Nephron progenitor cell (in vitro differentiated cells): ENCODE data around the gene MFSD2A.
"Not testable (repeated sequence)": the region's sequence is repeated elsewhere in the genome, so short reads cannot be mapped to it uniquely, and the experiment has no call there.

Experiments used
- DNase-seq: peaks from one replicate; pipeline ENCODE4 v3.0.0; 2021
- H3K27ac Mint-ChIP-seq: 2 replicates; pipeline ENCODE4 v1.8.0; 2021; ENCODE audit warnings: mild to moderate bottlenecking, moderate library complexity, mixed read lengths
- H3K27me3 Mint-ChIP-seq: 2 replicates; pipeline ENCODE4 v1.8.0; 2021; ENCODE audit warnings: mild to moderate bottlenecking, low read depth, mixed read lengths; ENCODE audit not compliant: poor library complexity
- H3K36me3 Mint-ChIP-seq: 2 replicates; pipeline ENCODE4 v1.8.0; 2021; ENCODE audit warnings: low read depth, mixed read lengths
- H3K4me1 Mint-ChIP-seq: 2 replicates; pipeline ENCODE4 v1.8.0; 2021; ENCODE audit warnings: mixed read lengths
- H3K4me3 Mint-ChIP-seq: 2 replicates; pipeline ENCODE4 v1.8.0; 2021; ENCODE audit warnings: mild to moderate bottlenecking, moderate library complexity, mixed read lengths
- H3K9me3 Mint-ChIP-seq: 2 replicates; pipeline ENCODE4 v1.8.0; 2021; ENCODE audit warnings: mild to moderate bottlenecking, moderate library complexity, mixed read lengths
- TF ChIP-seq, protein P1 (sequence below): fragments of 200-600 bp; sonication (generic); IDR thresholded peaks from 2 replicates; pipeline ENCODE4 v1.5.0; 2021; ENCODE audit warnings: antibody characterized with exemption

MFSD2A gene

DNA sequence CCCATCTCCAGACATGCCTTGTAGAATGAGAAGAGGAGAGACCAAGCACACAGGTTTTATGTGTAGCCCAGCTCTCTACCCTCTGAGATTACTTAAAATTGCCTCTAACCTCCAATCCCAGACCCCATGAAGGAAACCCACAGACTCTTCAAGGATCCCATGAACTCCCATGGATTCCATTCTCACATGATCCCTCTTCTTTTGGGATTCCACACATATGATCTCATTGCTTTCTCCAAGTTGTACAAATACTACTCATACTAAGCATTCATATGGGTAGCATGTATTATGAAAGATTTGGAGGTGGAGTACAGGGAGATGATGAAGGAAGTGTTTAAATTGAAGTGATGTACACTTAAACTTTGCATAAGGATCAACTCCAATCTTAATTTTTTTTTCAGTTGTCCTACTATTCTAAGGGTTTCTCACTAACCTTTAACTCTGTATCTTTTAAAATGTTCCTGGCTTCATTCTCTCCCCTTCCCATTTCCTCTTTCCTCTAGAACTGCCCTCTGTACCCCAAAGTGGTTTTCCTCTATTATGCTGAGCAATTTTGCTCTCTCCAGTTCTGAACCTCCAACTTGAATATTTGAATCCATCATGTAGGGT is 41.6 kb downstream of the MFSD2A start:
- no peaks in the 10 kb centered on the region for H3K36me3 Mint-ChIP-seq
- DNase-seq: no peak
- peaks cover 7% of the 10 kb centered on the region for H3K9me3 Mint-ChIP-seq
- TF ChIP-seq, protein P1, sequence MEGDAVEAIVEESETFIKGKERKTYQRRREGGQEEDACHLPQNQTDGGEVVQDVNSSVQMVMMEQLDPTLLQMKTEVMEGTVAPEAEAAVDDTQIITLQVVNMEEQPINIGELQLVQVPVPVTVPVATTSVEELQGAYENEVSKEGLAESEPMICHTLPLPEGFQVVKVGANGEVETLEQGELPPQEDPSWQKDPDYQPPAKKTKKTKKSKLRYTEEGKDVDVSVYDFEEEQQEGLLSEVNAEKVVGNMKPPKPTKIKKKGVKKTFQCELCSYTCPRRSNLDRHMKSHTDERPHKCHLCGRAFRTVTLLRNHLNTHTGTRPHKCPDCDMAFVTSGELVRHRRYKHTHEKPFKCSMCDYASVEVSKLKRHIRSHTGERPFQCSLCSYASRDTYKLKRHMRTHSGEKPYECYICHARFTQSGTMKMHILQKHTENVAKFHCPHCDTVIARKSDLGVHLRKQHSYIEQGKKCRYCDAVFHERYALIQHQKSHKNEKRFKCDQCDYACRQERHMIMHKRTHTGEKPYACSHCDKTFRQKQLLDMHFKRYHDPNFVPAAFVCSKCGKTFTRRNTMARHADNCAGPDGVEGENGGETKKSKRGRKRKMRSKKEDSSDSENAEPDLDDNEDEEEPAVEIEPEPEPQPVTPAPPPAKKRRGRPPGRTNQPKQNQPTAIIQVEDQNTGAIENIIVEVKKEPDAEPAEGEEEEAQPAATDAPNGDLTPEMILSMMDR: no peak
- peaks cover 6% of the 10 kb centered on the region for H3K4me1 Mint-ChIP-seq
- H3K4me3 Mint-ChIP-seq: no peak overlapping the region
- no peak overlapping the region for H3K27ac Mint-ChIP-seq
- H3K27me3 Mint-ChIP-seq: peaks cover 2% of the 10 kb centered on the region

DNA sequence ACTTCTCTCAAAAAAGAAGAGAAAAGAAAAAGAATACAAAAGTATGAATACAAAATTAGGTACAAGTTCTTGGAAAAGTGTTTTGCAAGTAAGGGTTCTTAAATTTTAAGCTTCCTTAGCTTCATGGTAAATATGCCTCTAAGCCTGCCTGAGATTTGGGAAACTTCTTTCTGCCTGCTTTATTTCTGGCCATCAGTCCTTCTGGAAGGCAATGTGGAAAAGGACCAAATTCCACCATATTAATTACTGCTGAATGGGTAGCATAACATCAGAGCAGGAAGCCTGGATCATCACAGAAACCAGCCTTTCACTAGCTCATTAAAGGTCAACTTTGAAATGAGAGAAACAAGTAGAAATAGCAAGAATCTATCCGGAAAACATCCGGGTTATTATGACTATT is 46.5 kb downstream of the MFSD2A start:
- no peak overlapping the region for H3K4me3 Mint-ChIP-seq
- H3K4me1 Mint-ChIP-seq: no peaks in the 10 kb centered on the region
- DNase-seq: no peak
- TF ChIP-seq, protein P1: no peak
- peaks cover 10% of the 10 kb centered on the region for H3K27me3 Mint-ChIP-seq
- H3K27ac Mint-ChIP-seq: no peak overlapping the region
- no peaks in the 10 kb centered on the region for H3K36me3 Mint-ChIP-seq
- peaks cover 17% of the 10 kb centered on the region for H3K9me3 Mint-ChIP-seq

DNA sequence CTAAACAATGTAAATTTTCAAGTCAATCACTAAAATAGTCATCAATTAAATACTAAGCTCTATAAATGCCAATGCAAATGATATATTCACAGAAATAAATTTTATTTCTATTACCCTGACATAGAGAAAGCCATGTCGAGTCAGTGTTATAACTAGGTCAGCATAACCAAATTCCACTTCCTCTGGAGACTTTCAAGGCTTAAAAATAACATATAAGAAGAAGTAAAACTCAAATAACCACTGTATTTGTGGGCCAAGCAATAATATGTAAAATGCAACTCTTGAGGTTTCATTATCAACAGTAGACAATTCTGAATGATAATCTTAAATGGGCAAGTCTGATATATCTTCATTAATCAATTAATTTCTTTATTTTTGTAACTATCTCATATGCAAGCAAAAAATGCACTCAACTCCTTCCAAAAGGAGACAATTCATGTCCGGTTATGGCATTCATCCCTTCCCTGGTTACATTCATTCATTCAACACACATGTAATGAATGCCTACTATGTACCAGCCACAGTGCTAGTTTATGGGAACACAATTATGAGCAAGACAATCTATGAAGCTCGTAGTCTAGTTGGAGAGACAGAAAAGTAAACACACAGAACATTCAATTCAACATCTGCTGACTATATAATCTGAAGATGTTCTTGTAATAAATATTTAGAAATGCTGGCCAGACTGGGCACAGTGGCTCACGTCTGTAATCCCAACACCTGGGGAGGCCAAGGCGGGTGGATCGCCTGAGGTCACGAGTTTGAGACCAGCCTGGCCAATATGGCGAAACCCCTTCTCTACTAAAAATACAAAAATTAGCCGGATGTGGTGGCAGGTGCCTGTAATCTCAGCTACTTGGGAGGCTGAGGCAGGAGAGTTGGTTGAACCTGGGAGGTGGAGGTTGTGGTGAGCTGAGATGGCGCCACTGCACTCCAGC is 48.5 kb downstream of the MFSD2A start:
- Mint-ChIP-seq H3K9me3 (peaks cover 14% of the 10 kb centered on the region), H3K27ac (no peak overlapping the region), H3K27me3 (peaks cover 10% of the 10 kb centered on the region), H3K4me3 (no peak overlapping the region), H3K36me3 (no peaks in the 10 kb centered on the region), H3K4me1 (no peaks in the 10 kb centered on the region)
- TF ChIP-seq, protein P1: no peak
- DNase-seq: no peak

DNA sequence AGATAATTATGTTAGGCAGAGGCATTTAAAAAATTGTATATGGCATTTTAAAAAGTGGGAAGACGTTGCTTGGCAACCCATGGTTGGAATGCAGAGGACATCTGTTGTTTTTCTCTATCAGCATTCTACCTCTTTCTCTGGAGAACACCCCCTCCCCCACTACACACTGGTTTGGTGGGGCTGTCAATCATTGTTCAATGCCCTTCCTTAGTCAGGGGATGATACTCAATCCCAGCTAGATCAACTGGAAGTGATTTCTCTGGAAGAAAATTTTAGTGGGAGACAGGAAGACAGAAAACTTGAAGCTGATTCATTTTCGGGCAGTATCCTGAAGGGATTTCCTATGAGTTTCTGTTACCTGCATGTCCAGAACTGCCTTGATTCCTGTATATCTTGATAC is 49.9 kb downstream of the MFSD2A start:
- TF ChIP-seq, protein P1: no peak
- Mint-ChIP-seq H3K27ac (no peak overlapping the region), H3K36me3 (no peaks in the 10 kb centered on the region), H3K4me1 (no peaks in the 10 kb centered on the region), H3K27me3 (peaks cover 10% of the 10 kb centered on the region), H3K9me3 (peaks cover 10% of the 10 kb centered on the region), H3K4me3 (no peak overlapping the region)
- DNase-seq: no peak

DNA sequence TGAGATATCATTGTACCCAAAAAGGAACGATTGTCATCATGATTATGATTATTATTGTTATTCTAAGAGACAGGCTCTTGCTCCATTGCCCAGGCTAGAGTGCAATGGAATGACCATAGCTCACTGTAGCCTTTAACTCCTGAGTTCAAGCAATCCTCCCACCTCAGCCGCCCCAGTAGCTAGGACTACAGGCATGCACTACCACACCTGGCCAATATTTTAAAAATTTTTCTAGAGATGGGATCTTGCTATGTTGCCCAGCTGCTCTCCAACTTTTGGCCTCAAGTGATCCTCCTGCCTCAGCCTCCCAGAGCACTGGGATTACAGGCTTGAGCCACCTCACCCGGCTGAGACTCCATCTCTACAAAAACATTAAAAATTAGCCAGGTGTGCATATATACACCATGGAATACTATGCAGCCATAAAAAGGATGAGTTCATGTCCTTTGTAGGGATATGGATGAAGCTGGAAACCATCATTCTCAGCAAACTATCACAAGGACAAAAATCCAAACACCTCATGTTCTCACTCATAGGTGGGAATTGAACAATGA is 52.6 kb downstream of the MFSD2A start:
- peaks cover 10% of the 10 kb centered on the region for H3K27me3 Mint-ChIP-seq
- H3K4me3 Mint-ChIP-seq: not testable (repeated sequence)

DNA sequence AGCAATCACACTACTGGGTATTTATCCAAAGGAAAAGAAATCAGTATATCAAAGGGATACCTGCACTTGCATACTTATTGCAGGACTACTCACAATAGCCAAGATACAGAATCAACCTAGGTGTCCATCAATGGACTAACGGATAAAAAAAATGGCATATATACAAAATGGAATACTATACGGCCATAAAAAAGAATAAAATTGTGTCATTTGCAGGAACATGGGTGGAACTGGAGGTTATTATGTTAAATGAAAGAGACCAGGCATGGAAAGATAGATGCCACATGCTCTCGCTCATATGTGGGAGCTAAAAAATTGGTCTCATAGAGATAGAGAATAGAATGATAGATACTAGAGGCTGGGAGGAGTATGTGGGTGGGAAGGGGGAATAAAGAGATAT is 56.3 kb downstream of the MFSD2A start:
- H3K4me1 Mint-ChIP-seq: no peaks in the 10 kb centered on the region
- no peak for DNase-seq
- H3K27ac Mint-ChIP-seq: peak overlapping the region; percentile 16
- TF ChIP-seq, protein P1: no peak
- peaks cover 8% of the 10 kb centered on the region for H3K9me3 Mint-ChIP-seq
- H3K27me3 Mint-ChIP-seq: no peaks in the 10 kb centered on the region
- H3K4me3 Mint-ChIP-seq: no peak overlapping the region
- H3K36me3 Mint-ChIP-seq: no peaks in the 10 kb centered on the region

More for the DNA sequence above, 52.6 kb downstream of the MFSD2A start:
- peaks cover 18% of the 10 kb centered on the region for H3K9me3 Mint-ChIP-seq
- H3K36me3 Mint-ChIP-seq, H3K4me1 Mint-ChIP-seq, H3K27ac Mint-ChIP-seq, DNase-seq: not testable (repeated sequence)
